ENCODE results near the gene TUBB2A. TPM values are rescaled to one million over a fixed set of nuclear protein-coding genes. Genes with fewer than 3 reads are reported as not detected.
A peak's percentile ranks its signal among the peaks of the same experiment; 100 is the strongest.
"Not testable (repeated sequence)": the region's sequence is repeated elsewhere in the genome, so short reads cannot be mapped to it uniquely, and the experiment has no call there.

Gene TUBB2A
- total and polyA plus RNA-seq, 2 of the 4 experiments (the other 2 are of a cell fraction): 164 to 264 TPM

DNA sequence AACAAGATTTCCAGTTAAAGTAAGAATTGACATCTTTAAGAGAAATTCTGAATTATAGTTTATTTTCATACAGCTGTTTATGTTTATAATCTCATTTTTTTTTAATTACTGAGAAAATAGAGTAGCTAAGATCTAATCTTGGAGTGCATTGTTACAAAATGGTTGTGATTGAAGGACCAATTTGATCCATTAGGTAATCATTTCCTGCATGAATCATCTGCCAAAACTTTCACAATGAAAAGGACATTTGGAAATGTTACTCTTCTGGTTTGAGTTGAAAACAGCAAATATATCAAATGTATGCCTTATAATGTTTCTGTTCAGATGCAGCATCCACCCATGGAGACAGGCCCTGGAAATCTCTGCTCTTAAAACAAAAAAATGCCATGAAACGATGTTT lies 19.0 kb downstream of the TUBB2A start:
- Histone ChIP-seq H4K20me1 (ENCODE audit: insufficient read depth, low read length) (no peaks in the 10 kb centered on the region), H3K4me3 (ENCODE audit: insufficient read depth, low read depth, low read length) (no peak overlapping the region), H2BK120ac (ENCODE audit: low read depth, low read length) (no peak overlapping the region), H3K18ac (ENCODE audit: low read depth, low read length) (no peak overlapping the region), H2AFZ (replicated peaks; ENCODE audit: low read length, poor library complexity) (no peak overlapping the region), H3K79me1 (ENCODE audit: low read depth in 1 of 2, low read length in 2 of 2) (no peaks in the 10 kb centered on the region; a peak in 1 of 4 replicates), H3K9ac (ENCODE audit: low read depth, low read length) (no peak overlapping the region), H3K4me1 (ENCODE audit: control insufficient read depth, insufficient read depth, low read length) (peaks cover 14% of the 10 kb centered on the region), H2BK15ac (ENCODE audit: low read depth, low read length) (0 out of 3 replicates have a peak overlapping the region, but pooled peaks have one; percentile 6), H3K4me2 (ENCODE audit: low read depth, low read length) (peak overlapping the region; percentile 21; the same call in 1 of the 2 replicates), H3K9me3 (ENCODE audit: control insufficient read depth, insufficient read depth, low read length) (no peaks in the 10 kb centered on the region), H2AK5ac (ENCODE audit: low read depth, low read length) (no peak overlapping the region), H3K9me1 (ENCODE audit: insufficient read depth, low read length) (peaks cover 12% of the 10 kb centered on the region; the same call in 1 of the 2 replicates), H3K23ac (ENCODE audit: low read depth, low read length) (no peak overlapping the region), H4K8ac (ENCODE audit: low read depth in 2 of 2, low read length in 2 of 2) (no peak overlapping the region), H3K56ac (ENCODE audit: extremely low read depth, insufficient read depth, low read length) (no peak overlapping the region), H3K14ac (replicated peaks; ENCODE audit: low read depth, low read length) (no peak overlapping the region), H3K27ac (ENCODE audit: insufficient read depth, low read length) (no peak overlapping the region; the same call in 1 of the 2 replicates), H2AK9ac (replicated peaks; ENCODE audit: low read depth, low read length, poor library complexity) (no peak overlapping the region), H4K91ac (ENCODE audit: insufficient read depth, low read depth, low read length) (no peak overlapping the region), H3K36me3 (ENCODE audit: control insufficient read depth, insufficient read depth, low read length) (peaks cover 18% of the 10 kb centered on the region; the same call in 1 of the 2 replicates), H2BK20ac (ENCODE audit: low read depth, low read length) (peak overlapping the region; percentile 38; the same call in 1 of the 2 replicates), H4K5ac (ENCODE audit: low read depth, low read length) (no peak overlapping the region), H2BK5ac (ENCODE audit: low read depth, low read length, poor library complexity, severe bottlenecking) (peak overlapping the region; percentile 44), H3K27me3 (ENCODE audit: control insufficient read depth, insufficient read depth, low read length) (no peaks in the 10 kb centered on the region), H3K4ac (ENCODE audit: low read depth, low read length) (peak overlapping the region; percentile 21; the same call in 1 of the 2 replicates)
- dilution Hi-C loops (cut with HindIII; ENCODE audit: low sequenced_read_pairs, unreplicated experiment) (no loop called here), in situ Hi-C loops (cut with MboI; ENCODE audit: low sequenced_read_pairs) (loop anchor here (25.0 kb wide), 1 partner anchor 599 kb away; no protein-coding TSS in a partner anchor), intact Hi-C loops (cut with micrococcal nuclease) (no loop called here)
- ATAC-seq (ENCODE audit: low read depth): no peak
- no CpG with 5 or more reads among the region's 1 CpG for WGBS, 2 experiments (ENCODE audit: extremely low coverage in 2 of 2, insufficient read length in 1 of 2)
- CTCF ChIA-PET: interaction anchor here (0.6 kb wide), 1 partner anchor 110 kb away, joined by 3 read pairs; no protein-coding TSS in a partner anchor
- TF ChIP-seq CEBPB (IDR thresholded peaks at IDR 0.05; ENCODE audit: low read depth, low read length): peak; percentile 56
- TF ChIP-seq, protein P1, sequence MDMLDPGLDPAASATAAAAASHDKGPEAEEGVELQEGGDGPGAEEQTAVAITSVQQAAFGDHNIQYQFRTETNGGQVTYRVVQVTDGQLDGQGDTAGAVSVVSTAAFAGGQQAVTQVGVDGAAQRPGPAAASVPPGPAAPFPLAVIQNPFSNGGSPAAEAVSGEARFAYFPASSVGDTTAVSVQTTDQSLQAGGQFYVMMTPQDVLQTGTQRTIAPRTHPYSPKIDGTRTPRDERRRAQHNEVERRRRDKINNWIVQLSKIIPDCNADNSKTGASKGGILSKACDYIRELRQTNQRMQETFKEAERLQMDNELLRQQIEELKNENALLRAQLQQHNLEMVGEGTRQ (IDR thresholded peaks at IDR 0.05; ENCODE audit: low read depth, low read length): no peak
- POLR2A ChIA-PET (ENCODE audit: unreplicated experiment): no interaction called here
- BruUV-seq (replicated peaks): no TSS peak
- DNase-seq: no peak

DNA sequence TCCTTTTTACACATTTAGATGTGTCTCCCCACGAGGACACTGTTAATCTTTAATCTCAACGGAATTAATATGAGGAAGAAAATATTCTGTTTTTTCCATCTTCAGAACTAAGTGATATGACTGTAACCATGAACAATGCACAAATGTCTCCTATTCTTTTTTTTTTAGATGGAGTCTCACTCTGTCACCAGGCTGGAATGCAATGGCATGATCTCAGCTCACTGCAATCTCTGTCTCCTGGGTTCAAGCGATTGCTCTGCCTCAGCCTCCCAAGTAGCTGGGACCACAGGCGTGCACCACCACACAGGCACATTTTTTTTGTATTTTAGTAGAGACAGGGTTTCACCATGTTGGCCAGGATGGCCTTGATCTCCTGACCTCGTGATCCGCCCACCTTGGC lies 19.5 kb downstream of the TUBB2A start:
- BruUV-seq (replicated peaks); H2BK15ac ChIP-seq (ENCODE audit: low read depth, low read length); ATAC-seq (ENCODE audit: low read depth); H3K18ac ChIP-seq (ENCODE audit: low read depth, low read length); DNase-seq; H4K91ac ChIP-seq (ENCODE audit: insufficient read depth, low read depth, low read length); H2AK9ac ChIP-seq (replicated peaks; ENCODE audit: low read depth, low read length, poor library complexity); dilution Hi-C loops (cut with HindIII; ENCODE audit: low sequenced_read_pairs, unreplicated experiment); H3K4ac ChIP-seq (ENCODE audit: low read depth, low read length); H2AFZ ChIP-seq (replicated peaks; ENCODE audit: low read length, poor library complexity); H3K14ac ChIP-seq (replicated peaks; ENCODE audit: low read depth, low read length); H3K23ac ChIP-seq (ENCODE audit: low read depth, low read length); H3K9me3 ChIP-seq (ENCODE audit: control insufficient read depth, insufficient read depth, low read length); intact Hi-C loops (cut with micrococcal nuclease); H2BK20ac ChIP-seq (ENCODE audit: low read depth, low read length); H3K4me3 ChIP-seq (ENCODE audit: insufficient read depth, low read depth, low read length); H3K27ac ChIP-seq (ENCODE audit: insufficient read depth, low read length); H3K4me2 ChIP-seq (ENCODE audit: low read depth, low read length); H3K9ac ChIP-seq (ENCODE audit: low read depth, low read length); H2AK5ac ChIP-seq (ENCODE audit: low read depth, low read length); POLR2A ChIA-PET (ENCODE audit: unreplicated experiment); H3K79me1 ChIP-seq (ENCODE audit: low read depth in 1 of 2, low read length in 2 of 2); H2BK5ac ChIP-seq (ENCODE audit: low read depth, low read length, poor library complexity, severe bottlenecking); H4K5ac ChIP-seq (ENCODE audit: low read depth, low read length); H3K56ac ChIP-seq (ENCODE audit: extremely low read depth, insufficient read depth, low read length); H3K27me3 ChIP-seq (ENCODE audit: control insufficient read depth, insufficient read depth, low read length); H4K8ac ChIP-seq (ENCODE audit: low read depth in 2 of 2, low read length in 2 of 2); H4K20me1 ChIP-seq (ENCODE audit: insufficient read depth, low read length); H2BK120ac ChIP-seq (ENCODE audit: low read depth, low read length): not testable (repeated sequence)
- CTCF ChIA-PET: interaction anchor here (0.6 kb wide), 2 partner anchors 111 to 305 kb away, joined by 3 read pairs; no protein-coding TSS in a partner anchor
- Histone ChIP-seq H3K36me3 (ENCODE audit: control insufficient read depth, insufficient read depth, low read length) (peaks cover 21% of the 10 kb centered on the region; the same call in 1 of the 2 replicates), H3K9me1 (ENCODE audit: insufficient read depth, low read length) (peaks cover 12% of the 10 kb centered on the region; the same call in 1 of the 2 replicates), H3K4me1 (ENCODE audit: control insufficient read depth, insufficient read depth, low read length) (peaks cover 14% of the 10 kb centered on the region)
- in situ Hi-C loops (cut with MboI; ENCODE audit: low sequenced_read_pairs): loop anchor here (25.0 kb wide), 1 partner anchor 599 kb away; no protein-coding TSS in a partner anchor
- WGBS, 2 experiments (ENCODE audit: extremely low coverage in 2 of 2, insufficient read length in 1 of 2): 80% methylated on average over 1 of the region's 6 CpGs; no CpG with 5 or more reads in 1 of the 2 experiments

All from IMR-90 (cell line).